NCI-H2081 treated with DMSO at 0.1 percent for 48 hours (cell line): ENCODE measurements around the gene SLC26A4.

ENCODE experiments used
- DNase-seq: peaks from one replicate; lab custom pipeline; 2025; lab: John Stamatoyannopoulos, UW

SLC26A4 gene

DNA sequence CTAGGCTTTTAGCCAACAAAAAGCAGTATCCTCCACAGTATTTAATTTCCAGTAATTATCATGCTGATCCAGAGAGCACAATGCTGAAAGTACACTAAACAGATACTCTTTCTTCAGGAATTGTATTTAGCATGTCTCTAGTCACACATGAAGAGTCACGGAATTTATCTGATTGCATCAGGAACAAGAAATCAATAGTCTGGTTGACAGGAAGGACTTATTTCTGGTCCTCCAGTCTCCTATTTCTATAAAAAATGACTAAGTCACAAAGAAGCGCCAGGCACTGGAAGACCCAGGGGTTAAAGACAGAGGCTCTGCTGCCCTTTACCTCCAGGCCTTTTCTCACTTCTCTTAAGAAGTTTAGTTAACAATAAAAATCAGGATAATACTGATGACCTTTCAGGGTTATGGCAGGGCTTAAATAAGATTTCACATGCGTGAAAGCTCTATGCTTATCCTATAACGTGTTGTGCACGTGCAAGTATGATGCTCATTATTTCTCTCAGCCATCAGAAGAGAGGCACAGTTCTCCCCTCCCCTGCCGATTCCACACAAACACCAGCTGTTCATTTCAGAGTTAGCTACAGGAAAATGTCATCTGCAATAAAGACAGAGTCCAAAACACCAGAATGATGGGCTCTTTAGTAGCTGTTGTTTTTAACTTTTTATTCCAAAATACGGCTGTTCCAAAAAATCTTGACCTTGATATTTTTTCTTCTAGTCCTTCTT, 36.9 kb downstream of the SLC26A4 start:
- DNase-seq: no peak

GRCh38 chr7:107700570-107700969, 39.9 kb downstream of the SLC26A4 start:
- no peak for DNase-seq

- DNase-seq: no peak
These were observed 40.6 kb downstream of the SLC26A4 start for GRCh38 chr7:107701191-107701590.

DNA sequence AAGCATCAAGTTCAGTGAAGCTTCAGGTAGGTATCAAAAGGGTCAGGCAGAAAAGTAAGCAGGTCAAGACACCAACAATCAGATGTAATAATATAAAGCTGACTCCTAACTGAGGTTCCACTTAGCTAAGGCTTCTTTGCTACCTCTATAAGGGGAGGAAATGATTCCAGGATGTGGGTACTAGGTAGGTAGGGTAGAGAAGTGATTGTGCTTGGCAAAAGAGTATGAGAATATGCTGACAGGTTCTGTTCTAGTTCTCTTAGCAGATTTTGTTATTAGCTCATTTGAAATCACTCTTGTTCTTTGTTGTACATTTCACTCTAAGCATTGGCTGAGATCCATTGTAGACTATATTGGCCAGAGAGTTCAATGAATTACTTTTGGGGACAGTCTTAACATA, 42.6 kb downstream of the SLC26A4 start:
- DNase-seq: no peak

GRCh38 chr7:107703872-107704271, 43.2 kb downstream of the SLC26A4 start:
- no peak for DNase-seq

DNA sequence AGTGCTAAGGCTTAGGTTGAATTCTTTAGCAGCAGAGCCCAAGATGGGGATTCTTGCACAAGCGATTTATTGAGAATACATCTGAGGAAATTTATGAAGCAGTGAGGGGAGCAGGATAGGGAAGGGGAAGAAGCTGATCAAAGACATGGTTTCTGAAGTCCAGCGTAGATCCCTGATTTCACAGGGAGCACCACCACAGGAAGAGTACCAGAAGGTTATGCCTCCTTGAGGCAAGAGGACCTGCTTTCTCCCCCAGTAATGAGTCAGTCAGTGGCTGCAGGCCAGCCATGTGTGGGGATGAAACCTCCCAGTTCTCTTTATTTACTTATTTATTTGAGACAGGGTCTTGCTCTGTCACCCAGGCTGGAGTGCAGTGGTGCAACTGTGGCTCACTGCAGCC, 48.3 kb downstream of the SLC26A4 start:
- DNase-seq: no peak

- DNase-seq: no peak
These were observed 50.7 kb downstream of the SLC26A4 start for GRCh38 chr7:107711301-107711700.

DNA sequence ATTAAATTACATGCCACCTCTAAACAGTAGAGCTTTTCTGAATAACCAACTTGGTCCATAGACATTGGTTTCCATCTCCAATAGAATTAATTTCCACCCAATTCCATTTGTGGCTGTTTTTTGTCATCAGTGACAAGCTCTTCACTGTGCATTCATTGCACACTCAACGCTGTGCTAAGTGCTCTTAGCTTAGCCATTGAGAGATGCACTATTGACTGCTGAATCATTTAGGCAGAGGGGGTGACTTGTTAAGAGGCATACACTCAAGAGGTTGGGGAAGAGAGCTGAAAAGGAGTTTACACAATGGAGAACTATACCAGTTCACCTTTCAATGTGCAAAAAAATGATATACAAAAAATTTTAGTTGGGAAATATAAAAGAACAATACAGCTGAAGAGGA, 51.4 kb downstream of the SLC26A4 start:
- DNase-seq: no peak

GRCh38 chr7:107712896-107713295, 52.3 kb downstream of the SLC26A4 start:
- no peak for DNase-seq

- no peak for DNase-seq
These were observed 54.9 kb downstream of the SLC26A4 start for GRCh38 chr7:107715531-107715930.

GRCh38 chr7:107718456-107719193, 58.0 kb downstream of the SLC26A4 start:
- DNase-seq: no peak

DNA sequence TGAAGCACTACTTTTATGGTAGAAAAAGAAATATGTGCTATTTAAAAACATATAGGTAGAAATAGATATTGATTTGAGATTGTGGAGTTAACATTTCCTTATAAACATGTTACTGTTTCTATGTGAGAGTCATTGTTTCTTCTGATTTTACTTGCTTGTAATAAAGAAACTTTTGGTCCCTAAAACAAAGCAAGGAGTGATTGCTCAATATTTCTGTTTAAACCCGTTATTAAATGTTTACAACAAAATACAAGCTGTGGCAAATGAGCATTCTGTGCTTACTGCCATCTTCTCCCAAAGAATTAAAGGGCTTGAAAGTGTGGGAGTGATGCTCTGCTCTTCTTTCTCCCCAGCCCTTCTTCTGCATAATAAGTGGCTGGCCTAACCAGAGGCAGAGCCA, 60.7 kb downstream of the SLC26A4 start:
- DNase-seq: no peak

- no peak for DNase-seq
These were observed 62.6 kb downstream of the SLC26A4 start for GRCh38 chr7:107723255-107723654.

- peak; percentile 46 for DNase-seq
These were observed 64.6 kb downstream of the SLC26A4 start for GRCh38 chr7:107725138-107725740.

GRCh38 chr7:107726356-107727130, 65.9 kb downstream of the SLC26A4 start:
- no peak for DNase-seq

GRCh38 chr7:107728276-107728675, 67.6 kb downstream of the SLC26A4 start:
- no peak for DNase-seq

DNA sequence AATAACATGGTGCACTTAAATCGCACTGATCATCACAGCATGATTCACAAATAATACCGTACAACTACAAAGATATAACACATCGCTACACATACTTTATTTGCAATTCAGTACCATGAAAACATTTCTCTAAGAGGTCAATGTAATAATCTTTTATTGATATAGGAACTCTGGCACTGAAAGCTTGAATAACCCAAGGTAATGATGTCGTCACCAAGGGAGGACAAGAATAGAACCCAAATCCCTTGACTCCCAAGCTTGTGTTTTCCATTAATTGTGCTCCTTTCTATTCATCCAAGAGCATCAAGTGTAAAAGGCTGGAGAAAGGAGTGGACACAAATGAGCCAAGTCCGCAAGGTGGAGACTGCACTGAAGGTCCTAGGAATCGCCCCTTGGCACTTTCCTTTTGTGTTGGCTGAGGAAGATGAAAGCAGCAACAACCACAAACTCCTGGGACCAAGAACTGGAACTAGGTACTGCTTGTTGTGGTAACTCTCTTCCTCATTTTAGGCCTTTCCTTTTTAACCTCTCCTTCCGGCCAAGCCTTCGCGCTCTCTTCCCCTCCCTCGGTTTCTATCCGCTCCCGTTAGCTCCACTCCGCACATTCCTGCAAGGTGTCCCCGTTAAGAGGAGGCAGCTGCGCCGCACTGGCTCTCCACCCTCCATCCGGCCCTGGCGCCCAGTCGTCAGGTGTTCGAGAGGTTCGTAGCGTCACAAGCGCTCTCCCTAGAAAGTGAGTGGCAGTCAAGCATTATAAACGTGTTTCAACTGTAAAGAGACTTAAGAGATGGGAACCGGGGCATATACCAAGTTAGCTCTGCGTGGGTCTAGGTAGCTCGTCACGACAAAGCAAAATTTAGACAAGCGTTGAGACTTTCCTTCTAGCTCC, 82.3 kb downstream of the SLC26A4 start:
- DNase-seq: peak; percentile 72

DNA sequence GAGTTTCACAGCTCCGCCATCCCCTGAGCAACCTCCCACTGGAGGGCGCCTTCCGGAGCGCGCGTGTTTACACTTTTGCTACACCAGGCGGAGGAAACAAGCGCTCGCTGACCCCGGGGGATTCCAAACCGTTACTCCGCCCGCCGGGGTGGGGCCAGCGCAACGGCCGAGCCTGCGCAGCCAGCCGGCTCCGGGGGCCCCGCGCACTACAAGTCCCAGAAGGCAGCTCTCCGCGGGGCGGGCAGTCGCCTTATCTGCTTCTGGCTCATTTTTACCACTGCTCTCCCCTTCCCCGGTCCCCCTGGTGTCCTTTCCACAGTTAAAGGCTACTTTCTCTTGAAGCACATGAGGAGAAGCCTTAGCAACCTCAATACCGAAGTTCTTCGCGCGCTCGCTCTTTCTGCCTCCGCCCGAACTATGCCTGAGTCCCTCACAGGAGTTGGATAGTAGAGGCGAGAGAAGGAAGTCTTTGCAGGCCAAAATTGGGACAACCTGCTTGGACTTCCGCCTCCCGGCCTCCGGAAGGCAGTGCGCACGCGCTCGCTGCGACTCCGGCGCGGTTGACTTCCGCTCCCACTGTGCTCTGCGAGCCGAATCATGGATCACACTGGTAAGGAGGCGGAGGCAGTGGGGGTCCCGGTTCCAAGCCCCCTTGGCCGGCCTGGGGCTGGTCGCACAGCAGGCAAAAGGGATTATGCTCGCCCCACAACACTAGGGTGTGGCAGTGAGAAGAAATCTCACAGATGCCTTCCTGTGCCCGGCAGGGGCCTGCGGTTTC, 83.1 kb downstream of the SLC26A4 start, which contains the start of gene CBLL1:
Gene CBLL1, plus strand, starts transcription at position 576 of the 778 bp plus-strand sequence. Its CDS starts 22 bp downstream, at position 598.
- DNase-seq: peak; percentile 85

DNA sequence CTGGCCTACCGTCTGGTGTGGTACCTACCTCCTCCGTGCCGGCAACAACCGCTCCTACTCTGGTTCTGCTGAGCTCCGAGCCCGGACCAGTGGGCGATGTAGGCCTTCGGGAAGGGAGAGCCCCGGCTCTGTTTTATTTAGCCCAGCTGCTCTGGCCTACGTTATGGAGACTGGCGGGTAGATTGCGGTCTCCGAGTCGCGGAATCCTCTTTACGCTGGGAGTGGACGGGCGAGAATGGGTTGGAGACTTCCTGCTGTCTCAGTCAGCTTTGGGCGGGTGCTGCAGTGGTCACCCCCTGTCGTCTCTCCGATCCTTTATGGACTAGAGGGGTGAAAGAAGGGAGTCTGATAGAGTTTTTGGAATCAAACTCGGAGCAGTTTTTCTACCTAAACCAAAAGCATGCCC, 83.7 kb downstream of the SLC26A4 start:
- DNase-seq: no peak

DNA sequence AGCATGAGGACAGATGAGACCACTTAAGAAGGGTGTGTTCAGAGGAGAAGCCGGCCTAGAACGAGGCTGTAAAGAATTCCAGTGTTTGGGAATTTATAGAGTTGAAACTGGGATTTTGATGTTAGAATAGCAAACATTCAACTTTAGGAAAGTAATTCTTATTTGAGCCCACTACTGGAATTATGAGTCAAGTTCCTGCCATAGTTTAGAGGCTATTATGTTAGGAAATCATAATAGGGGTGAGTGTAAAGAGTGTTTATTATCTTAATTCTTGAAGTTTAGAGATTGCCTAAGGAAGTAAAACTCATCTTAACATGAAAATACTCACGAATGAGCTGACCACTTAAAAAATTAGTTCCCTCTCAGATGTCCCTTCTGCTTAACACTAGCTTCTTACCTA, 85.4 kb downstream of the SLC26A4 start:
- no peak for DNase-seq
